GM12874 (cell line): ENCODE results near the gene SLC27A2.

Source experiments
- TF ChIP-seq, protein P1 (sequence below): IDR thresholded peaks from 2 replicates; pipeline ENCODE4 v1.5.1; 2011; ENCODE audit warnings: low read depth, mild to moderate bottlenecking, control low read depth, low read length, moderate library complexity; ENCODE audit not compliant: insufficient read depth

SLC27A2 gene

DNA sequence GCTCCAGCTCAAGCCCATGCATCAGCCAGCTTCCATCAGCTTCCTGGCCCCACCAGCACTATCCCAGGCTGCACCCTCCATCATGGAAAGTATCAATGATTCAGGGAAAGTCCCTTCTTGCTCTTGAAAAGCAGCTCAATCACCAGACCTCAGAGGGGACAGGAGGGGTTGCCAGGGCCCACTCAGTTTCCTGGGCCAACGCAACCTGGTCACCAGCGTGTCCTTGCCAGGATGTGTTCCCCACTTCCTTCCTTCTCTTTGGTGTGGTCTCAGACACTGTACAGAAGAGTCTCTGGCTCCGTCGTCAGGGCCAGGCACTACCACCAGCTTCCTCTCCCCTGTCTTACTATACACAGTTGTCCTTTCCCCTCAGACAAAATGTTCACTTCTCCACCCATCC, 80.5 kb downstream of the SLC27A2 start:
- TF ChIP-seq, protein P1, sequence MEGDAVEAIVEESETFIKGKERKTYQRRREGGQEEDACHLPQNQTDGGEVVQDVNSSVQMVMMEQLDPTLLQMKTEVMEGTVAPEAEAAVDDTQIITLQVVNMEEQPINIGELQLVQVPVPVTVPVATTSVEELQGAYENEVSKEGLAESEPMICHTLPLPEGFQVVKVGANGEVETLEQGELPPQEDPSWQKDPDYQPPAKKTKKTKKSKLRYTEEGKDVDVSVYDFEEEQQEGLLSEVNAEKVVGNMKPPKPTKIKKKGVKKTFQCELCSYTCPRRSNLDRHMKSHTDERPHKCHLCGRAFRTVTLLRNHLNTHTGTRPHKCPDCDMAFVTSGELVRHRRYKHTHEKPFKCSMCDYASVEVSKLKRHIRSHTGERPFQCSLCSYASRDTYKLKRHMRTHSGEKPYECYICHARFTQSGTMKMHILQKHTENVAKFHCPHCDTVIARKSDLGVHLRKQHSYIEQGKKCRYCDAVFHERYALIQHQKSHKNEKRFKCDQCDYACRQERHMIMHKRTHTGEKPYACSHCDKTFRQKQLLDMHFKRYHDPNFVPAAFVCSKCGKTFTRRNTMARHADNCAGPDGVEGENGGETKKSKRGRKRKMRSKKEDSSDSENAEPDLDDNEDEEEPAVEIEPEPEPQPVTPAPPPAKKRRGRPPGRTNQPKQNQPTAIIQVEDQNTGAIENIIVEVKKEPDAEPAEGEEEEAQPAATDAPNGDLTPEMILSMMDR: no peak

DNA sequence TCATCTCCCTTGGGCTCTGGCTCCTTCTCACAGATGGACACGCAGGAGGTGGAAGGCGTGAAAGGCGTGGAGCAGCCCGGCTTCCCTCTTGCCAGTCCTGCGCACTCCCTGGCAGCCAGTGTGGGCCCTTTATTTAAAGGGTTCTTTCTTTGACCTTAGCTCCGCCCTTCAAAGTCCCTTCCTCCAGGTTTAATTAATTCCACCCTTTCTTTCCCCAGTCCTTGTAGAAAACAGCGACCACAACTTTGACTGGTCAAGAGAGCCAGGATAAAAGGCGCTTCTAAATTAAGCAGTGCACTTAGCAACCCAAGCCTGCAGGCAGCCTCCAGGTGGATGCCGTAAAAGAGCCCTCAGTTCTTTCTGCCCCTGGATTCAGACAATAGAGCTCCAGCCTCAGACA, 83.6 kb downstream of the SLC27A2 start, which contains the start of gene HDC:
Gene HDC, minus strand, starts transcription at position 107 of the 400 bp plus-strand sequence. Its CDS starts 103 bp downstream, at position 4.
- TF ChIP-seq, protein P1: no peak

DNA sequence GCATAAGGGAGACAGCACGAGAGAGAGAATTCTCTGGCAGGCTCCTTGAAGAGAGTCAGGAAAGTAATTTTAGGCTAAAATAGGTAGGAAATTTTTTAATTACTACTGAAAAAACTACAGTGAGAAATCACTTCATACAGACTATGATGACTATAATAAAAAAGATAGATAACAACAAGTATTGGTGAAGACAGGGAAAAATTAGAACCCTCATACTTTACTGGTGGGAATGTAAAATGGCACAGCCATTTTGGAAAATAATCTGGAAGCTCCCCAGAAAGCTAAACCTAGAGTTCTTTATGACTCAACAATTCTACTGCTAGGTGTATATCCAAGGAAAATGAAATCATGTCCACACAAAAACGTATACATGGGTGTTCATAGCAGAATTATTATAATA, 85.6 kb downstream of the SLC27A2 start:
- TF ChIP-seq, protein P1: no peak

DNA sequence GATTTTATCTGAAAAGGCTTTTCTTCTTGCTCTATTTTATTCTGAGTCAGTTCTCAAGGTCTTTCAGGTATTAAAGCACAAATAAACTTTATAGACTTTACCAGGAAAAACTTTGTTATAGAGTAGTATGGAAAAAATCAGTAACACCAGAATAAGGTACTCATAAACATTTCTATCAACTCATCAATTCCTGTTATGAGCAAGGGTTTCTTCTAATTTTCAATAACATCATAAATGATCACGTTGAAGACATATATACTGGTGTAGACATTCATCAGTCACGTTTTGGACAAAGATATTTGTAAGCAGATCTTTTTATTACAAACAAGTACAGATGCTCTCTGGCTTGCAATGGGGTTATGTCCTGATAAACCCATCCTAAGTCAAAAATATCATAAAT, 93.1 kb downstream of the SLC27A2 start:
- TF ChIP-seq, protein P1: no peak

DNA sequence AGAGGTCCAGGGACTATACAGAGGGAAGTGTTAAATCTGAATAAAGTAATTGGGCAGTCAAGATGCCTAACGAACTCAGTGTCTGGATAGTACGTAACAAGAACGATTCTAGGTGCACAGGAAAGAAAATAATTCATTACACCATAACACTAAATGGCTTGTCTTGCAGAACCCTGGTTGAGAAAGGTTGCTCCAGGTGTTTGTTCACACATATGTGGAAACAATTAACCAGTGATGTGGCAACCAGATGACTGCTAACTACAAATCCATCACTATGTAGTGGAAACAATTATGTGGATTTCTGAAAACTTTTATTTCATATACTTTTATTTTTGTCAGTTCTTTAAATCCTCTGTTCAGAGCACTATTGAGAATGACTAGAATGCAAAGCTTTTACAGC, 93.9 kb downstream of the SLC27A2 start:
- TF ChIP-seq, protein P1: no peak

DNA sequence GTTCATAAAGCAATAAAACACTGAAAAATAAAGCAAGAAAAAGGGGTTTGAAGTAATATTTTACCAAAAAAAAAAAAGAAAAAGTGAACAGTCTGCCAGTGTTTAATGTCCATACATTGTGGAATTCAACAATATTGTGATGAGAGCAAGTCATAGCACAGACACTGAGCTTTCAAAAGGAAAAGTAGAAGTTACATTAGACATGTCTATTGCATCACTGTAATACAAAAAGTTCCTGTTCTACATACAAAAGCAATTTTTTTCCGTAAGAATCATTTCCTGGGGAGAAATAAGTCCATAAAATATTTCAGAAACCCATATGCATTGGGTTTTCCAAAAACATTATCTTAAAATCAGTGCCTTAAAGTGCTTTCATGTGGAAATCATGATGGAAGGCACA, 95.4 kb downstream of the SLC27A2 start:
- TF ChIP-seq, protein P1: no peak

DNA sequence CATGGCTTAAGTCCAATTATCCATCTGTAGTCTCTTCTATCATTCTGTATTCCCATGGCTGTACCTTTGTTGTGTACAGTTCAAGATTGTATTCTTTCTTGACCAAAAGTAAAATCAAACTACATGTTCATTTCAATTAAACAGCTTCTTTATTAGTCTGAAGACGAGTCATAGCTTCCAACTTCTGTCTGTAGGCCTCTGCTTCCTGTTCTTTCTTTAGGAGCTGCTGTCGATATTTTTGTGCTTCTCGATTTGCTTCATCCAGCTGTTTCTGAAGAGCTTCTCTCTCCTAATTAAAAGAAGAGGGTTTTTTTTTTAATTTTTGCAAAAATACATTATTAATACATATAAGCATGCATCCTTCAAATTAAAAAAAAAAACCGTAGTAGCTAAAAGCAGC, 96.5 kb downstream of the SLC27A2 start:
- TF ChIP-seq, protein P1: no peak
